Nucleus accumbens (tissue), 56 donors: Measurements from ENCODE around the gene MEGF10.
A peak's percentile ranks its signal among the peaks of the same experiment; 100 is the strongest.

Experiments
- DNase-seq, 56 donors: peaks; one replicate each; lab custom pipeline; 2025; lab: John Stamatoyannopoulos, UW

The MEGF10 gene

GRCh38 chr5:127406326-127407121, 115.9 kb downstream of the MEGF10 start:
- no peak for DNase-seq

GRCh38 chr5:127409246-127409917, 118.8 kb downstream of the MEGF10 start:
- DNase-seq = peak in 28 of 56 donors; percentile 7 to 76 (median 47)

GRCh38 chr5:127409921-127410675, 119.5 kb downstream of the MEGF10 start:
- no peak for DNase-seq

GRCh38 chr5:127410959-127411358, 120.4 kb downstream of the MEGF10 start:
- DNase-seq = no peak

- no peak for DNase-seq
These were observed 120.8 kb downstream of the MEGF10 start for GRCh38 chr5:127411381-127411780.

GRCh38 chr5:127412698-127413097, 122.1 kb downstream of the MEGF10 start:
- DNase-seq = no peak

GRCh38 chr5:127415034-127415433, 124.4 kb downstream of the MEGF10 start:
- no peak for DNase-seq

- peak in 9 of 56 donors; percentile 18 to 42 (median 27) for DNase-seq
These were observed 126.3 kb downstream of the MEGF10 start for GRCh38 chr5:127416906-127417305.

- no peak for DNase-seq
These were observed 126.9 kb downstream of the MEGF10 start for GRCh38 chr5:127417528-127417927.

GRCh38 chr5:127418367-127418766, 127.8 kb downstream of the MEGF10 start:
- DNase-seq = no peak

- DNase-seq = no peak
These were observed 128.5 kb downstream of the MEGF10 start for GRCh38 chr5:127418974-127419682.

- peak in 7 of 56 donors; percentile 14 to 67 (median 23) for DNase-seq
These were observed 129.2 kb downstream of the MEGF10 start for GRCh38 chr5:127419683-127420257.

GRCh38 chr5:127420758-127421157, 130.2 kb downstream of the MEGF10 start:
- no peak for DNase-seq

- no peak for DNase-seq
These were observed 130.9 kb downstream of the MEGF10 start for GRCh38 chr5:127421471-127421870.

- no peak for DNase-seq
These were observed 132.7 kb downstream of the MEGF10 start for GRCh38 chr5:127423173-127423798.

- DNase-seq = no peak
These were observed 134.4 kb downstream of the MEGF10 start for GRCh38 chr5:127425037-127425436.

GRCh38 chr5:127425868-127426267, 135.3 kb downstream of the MEGF10 start:
- DNase-seq = no peak

GRCh38 chr5:127426661-127427060, 136.1 kb downstream of the MEGF10 start:
- DNase-seq = no peak

- DNase-seq = no peak
These were observed 137.7 kb downstream of the MEGF10 start for GRCh38 chr5:127428276-127428675.

GRCh38 chr5:127428748-127429147, 138.2 kb downstream of the MEGF10 start:
- peak in 19 of 56 donors; percentile 7 to 38 (median 22) for DNase-seq
